ENCODE measurements around the gene TBXAS1.

- TF ChIP-seq CTCF (IDR thresholded peaks at IDR 0.05) (no peak), POLR2A (IDR thresholded peaks at IDR 0.05; ENCODE audit: low read depth) (no peak), EP300 (IDR thresholded peaks at IDR 0.05) (no peak), POLR2AphosphoS5 (IDR thresholded peaks at IDR 0.05) (no peak)
Observed at GRCh38 chr7:139953229-139953628, 124.2 kb downstream of the TBXAS1 start.

All from esophagus muscularis mucosa (tissue), 4 donors.